Measurements from ENCODE around the gene CCDC194.

CCDC194 gene

GRCh38 chr19:17405250-17406045 is 11.5 kb upstream of the CCDC194 start, which contains the start of gene BST2:
BST2 (minus strand) TSS chr19:17405630; CDS start chr19:17405575, 55 bp downstream.
- DNase-seq (ENCODE audit: low read depth in 2 of 2) = no peak

- no peak for DNase-seq (ENCODE audit: low read depth in 2 of 2)
Measured at GRCh38 chr19:17404621-17405249, 10.7 kb upstream of the CCDC194 start.

GRCh38 chr19:17404015-17404414 is 10.0 kb upstream of the CCDC194 start:
- no peak for DNase-seq (ENCODE audit: low read depth in 2 of 2)

- DNase-seq (ENCODE audit: low read depth in 2 of 2) = no peak
Measured at GRCh38 chr19:17402982-17403855, 9.2 kb upstream of the CCDC194 start.

- no peak for DNase-seq (ENCODE audit: low read depth in 2 of 2)
Measured at GRCh38 chr19:17401628-17402027, 7.6 kb upstream of the CCDC194 start.

- no peak for DNase-seq (ENCODE audit: low read depth in 2 of 2)
Measured at GRCh38 chr19:17398902-17399527, 5.0 kb upstream of the CCDC194 start.

- DNase-seq (ENCODE audit: low read depth in 2 of 2) = peak in 1 of 2 donors; percentile 60
Measured at GRCh38 chr19:17394891-17395415, 957 bp upstream of the CCDC194 start.

- no peak for DNase-seq (ENCODE audit: low read depth in 2 of 2)
Measured at GRCh38 chr19:17393002-17393401, 994 bp downstream of the CCDC194 start.

GRCh38 chr19:17391371-17392151 is 2.4 kb downstream of the CCDC194 start:
- no peak for DNase-seq (ENCODE audit: low read depth in 2 of 2)

GRCh38 chr19:17390665-17391370 is 3.2 kb downstream of the CCDC194 start:
- DNase-seq (ENCODE audit: low read depth in 2 of 2) = peak; percentile 60 to 82

GRCh38 chr19:17389957-17390664 is 3.9 kb downstream of the CCDC194 start:
- DNase-seq (ENCODE audit: low read depth in 2 of 2) = no peak

- DNase-seq (ENCODE audit: low read depth in 2 of 2) = no peak
Measured at GRCh38 chr19:17389288-17389687, 4.7 kb downstream of the CCDC194 start.

- peak in 1 of 2 donors; percentile 51 for DNase-seq (ENCODE audit: low read depth in 2 of 2)
Measured at GRCh38 chr19:17385878-17386611, 8.0 kb downstream of the CCDC194 start.

GRCh38 chr19:17380426-17381138 is 13.4 kb downstream of the CCDC194 start:
- DNase-seq (ENCODE audit: low read depth in 2 of 2) = no peak

GRCh38 chr19:17379221-17379631 is 14.8 kb downstream of the CCDC194 start:
- no peak for DNase-seq (ENCODE audit: low read depth in 2 of 2)

GRCh38 chr19:17378271-17378670 is 15.7 kb downstream of the CCDC194 start:
- DNase-seq (ENCODE audit: low read depth in 2 of 2) = no peak

GRCh38 chr19:17376935-17377600 is 16.9 kb downstream of the CCDC194 start, which contains the start of gene PLVAP:
PLVAP (minus strand) TSS chr19:17377342; CDS start chr19:17377288, 54 bp downstream.
- no peak for DNase-seq (ENCODE audit: low read depth in 2 of 2)

All from stimulated activated CD4-positive, alpha-beta T cell treated with anti-CD3 and anti-CD28 coated beads, Interleukin-1b, Interleukin-23, amount 100 ng/mL, for 1 hour (primary cell).